SK-N-SH (cell line): ENCODE measurements around the gene MRPS7. TPM values are rescaled to one million over a fixed set of nuclear protein-coding genes. Genes with fewer than 3 reads are reported as not detected.

Experiments used
- CTCF ChIA-PET: fragments of 300-600, 350-600 bp; formaldehyde crosslinking; extraction: SDS; loops from one replicate; lab custom pipeline; 2021; lab: Yijun Ruan, JAX
- POLR2A ChIA-PET: fragments of 350-600 bp; sonication (Branson Sonifier 250); formaldehyde crosslinking; extraction: SDS; loops from one replicate; lab custom pipeline; 2020; ENCODE audit warnings: antibody characterized with exemption, inconsistent platforms; lab: Yijun Ruan, JAX
- DNase-seq: peaks from one replicate; pipeline ENCODE4 v3.0.0; 2012
- H2AFZ ChIP-seq: fragments of 200-600 bp; sonication (generic); 2 replicates; pipeline ENCODE4 v1.8.1; 2016; ENCODE audit warnings: antibody characterized with exemption, mild to moderate bottlenecking, low read depth
- H3F3A ChIP-seq: fragments of 200-600 bp; sonication (generic); replicated peaks from 2 replicates; pipeline ENCODE3; 2016; ENCODE audit warnings: antibody characterized with exemption, mild to moderate bottlenecking; ENCODE audit not compliant: insufficient read depth
- H3K27ac ChIP-seq, 2 experiments: fragments of 200-500 bp in 1 of 2; fragments of 200-600 bp in 1 of 2; sonication (Bioruptor generic) in 1 of 2; sonication (generic), shearing (Covaris generic) in 1 of 2; 2 replicates each; pipeline versions ENCODE4 v1.5.1 to v1.6.1; 2014 to 2016; ENCODE audit warnings: low read depth in 2 of 2, inconsistent platforms in 1 of 2, low read length in 1 of 2, mild to moderate bottlenecking in 1 of 2, mixed read lengths in 1 of 2
- H3K27me3 ChIP-seq: fragments of 200-600 bp; sonication (generic), shearing (Covaris generic); 2 replicates; pipeline ENCODE4 v1.6.1; 2016; ENCODE audit warnings: mixed run types; ENCODE audit not compliant: insufficient read depth
- H3K36me3 ChIP-seq, 2 experiments: fragments of 200-500 bp in 1 of 2; fragments of 200-600 bp in 1 of 2; sonication (Bioruptor generic) in 1 of 2; sonication (generic) in 1 of 2; replicated peaks in 1 of 2; 2 replicates each; pipeline versions ENCODE3 to v1.5.1; 2014 to 2016; ENCODE audit warnings: low read length in 1 of 2, mild to moderate bottlenecking in 1 of 2; ENCODE audit not compliant: insufficient read depth in 2 of 2, control insufficient read depth in 1 of 2
- H3K4me1 ChIP-seq, 2 experiments: fragments of 200-500 bp in 1 of 2; fragments of 200-600 bp in 1 of 2; sonication (Bioruptor generic) in 1 of 2; sonication (generic), shearing (Covaris generic) in 1 of 2; 2 replicates each; pipeline versions ENCODE4 v1.5.1 to v1.6.1; 2014 to 2016; ENCODE audit warnings: low read depth in 1 of 2, low read length in 1 of 2, mixed run types in 1 of 2; ENCODE audit not compliant: insufficient read depth in 2 of 2, control insufficient read depth in 1 of 2
- H3K4me2 ChIP-seq: fragments of 200-600 bp; sonication (generic), shearing (Covaris generic); 2 replicates; pipeline ENCODE4 v1.6.1; 2017; ENCODE audit warnings: mixed run types
- H3K4me3 ChIP-seq, 2 experiments: fragments of 200-500 bp in 1 of 2; fragments of 200-600 bp in 1 of 2; sonication (Bioruptor generic) in 1 of 2; sonication (generic), shearing (Covaris generic) in 1 of 2; 2 replicates each; pipeline versions ENCODE4 v1.5.1 to v1.8.1; 2014 to 2016; ENCODE audit warnings: low read depth in 2 of 2, inconsistent platforms in 1 of 2, low read length in 1 of 2, mild to moderate bottlenecking in 1 of 2, mixed read lengths in 1 of 2, moderate library complexity in 1 of 2
- H3K79me2 ChIP-seq: fragments of 200-600 bp; sonication (generic); 2 replicates; pipeline ENCODE4 v1.8.1; 2017; ENCODE audit warnings: mild to moderate bottlenecking; ENCODE audit not compliant: insufficient read depth
- H3K9ac ChIP-seq: fragments of 200-600 bp; sonication (generic); 2 replicates; pipeline ENCODE4 v1.6.1; 2017; ENCODE audit warnings: mixed run types
- H3K9me2 ChIP-seq: fragments of 200-600 bp; sonication (generic); 2 replicates; pipeline ENCODE4 v1.6.1; 2017; ENCODE audit warnings: mixed run types
- H3K9me3 ChIP-seq: fragments of 200-600 bp; sonication (generic); 2 replicates; pipeline ENCODE4 v1.6.1; 2017; ENCODE audit warnings: mixed run types, mild to moderate bottlenecking, moderate library complexity
- H4K20me1 ChIP-seq: fragments of 200-600 bp; sonication (generic); 2 replicates; pipeline ENCODE4 v1.6.1; 2017; ENCODE audit warnings: mild to moderate bottlenecking, mixed run types; ENCODE audit not compliant: insufficient read depth
- CHD2 ChIP-seq: fragments of 150-350 bp; IDR thresholded peaks from 2 replicates; pipeline ENCODE4 v1.6.1; 2018; ENCODE audit warnings: low read length; ENCODE audit not compliant: partially characterized antibody
- ELF1 ChIP-seq: IDR thresholded peaks from 2 replicates; pipeline ENCODE4 v1.4.0; 2012
- EP300 ChIP-seq, 2 experiments: IDR thresholded peaks; 2 replicates each; pipeline versions ENCODE4 v1.4.0 to v1.6.1; 2012; ENCODE audit warnings: borderline replicate concordance in 1 of 2, low read depth in 1 of 2, low read length in 1 of 2
- FOSL2 ChIP-seq: IDR thresholded peaks from 2 replicates; pipeline ENCODE4 v1.4.0; 2012; ENCODE audit warnings: low read depth, mild to moderate bottlenecking, moderate library complexity, borderline replicate concordance
- MEF2A ChIP-seq: IDR thresholded peaks from 2 replicates; pipeline ENCODE4 v1.4.0; 2012; ENCODE audit warnings: low read depth, borderline replicate concordance
- MXI1 ChIP-seq: IDR thresholded peaks from 2 replicates; pipeline ENCODE4 v1.6.1; 2012; ENCODE audit warnings: mild to moderate bottlenecking, low read depth, low read length, improper control_type of control experiment
- POLR2AphosphoS5 ChIP-seq: IDR thresholded peaks from 2 replicates; pipeline ENCODE4 v1.6.1; 2012; ENCODE audit warnings: low read depth, low read length
- RAD21 ChIP-seq: IDR thresholded peaks from 2 replicates; pipeline ENCODE4 v1.6.1; 2012; ENCODE audit warnings: mild to moderate bottlenecking, low read length
- SMC3 ChIP-seq: IDR thresholded peaks from 2 replicates; pipeline ENCODE4 v1.6.1; 2012; ENCODE audit warnings: low read depth, low read length, improper control_type of control experiment
- TAF1 ChIP-seq: IDR thresholded peaks from 2 replicates; pipeline ENCODE4 v1.6.1; 2012; ENCODE audit warnings: low read depth, mild to moderate bottlenecking, low read length, moderate library complexity, borderline replicate concordance
- WGBS: methylation state at CpG from one replicate; pipeline ENCODE4 v1.1.6; 2017; ENCODE audit warnings: low lambda C conversion rate; 5-methylcytosine and 5-hydroxymethylcytosine counted together
- polyA plus RNA-seq, 3 experiments: library from polyadenylated mRNA; depleted of rRNA; stranded (reverse); fragments of >200 nt; gene quantifications; 2 replicates each; pipeline ENCODE4 v1.2.3, GENCODE V29; 2012
- TF ChIP-seq, protein P1 (sequence below): fragments of 200-600 bp; sonication (generic); IDR thresholded peaks from 2 replicates; pipeline ENCODE4 v1.6.1; 2017; ENCODE audit warnings: antibody characterized with exemption, mild to moderate bottlenecking, moderate library complexity
- TF ChIP-seq, protein P2 (sequence below): IDR thresholded peaks from 2 replicates; pipeline ENCODE4 v1.4.0; 2012; ENCODE audit warnings: low read depth, borderline replicate concordance
- TF ChIP-seq, protein P3 (sequence below): IDR thresholded peaks from 2 replicates; pipeline ENCODE4 v1.6.1; 2012; ENCODE audit warnings: mild to moderate bottlenecking, low read depth, low read length, moderate library complexity
- TF ChIP-seq, protein P4 (sequence below): IDR thresholded peaks from 2 replicates; pipeline ENCODE4; 2012

The MRPS7 gene
- polyA plus RNA-seq, 1 of the 3 experiments (the other 2 are of a cell fraction), result 82.8 TPM

DNA sequence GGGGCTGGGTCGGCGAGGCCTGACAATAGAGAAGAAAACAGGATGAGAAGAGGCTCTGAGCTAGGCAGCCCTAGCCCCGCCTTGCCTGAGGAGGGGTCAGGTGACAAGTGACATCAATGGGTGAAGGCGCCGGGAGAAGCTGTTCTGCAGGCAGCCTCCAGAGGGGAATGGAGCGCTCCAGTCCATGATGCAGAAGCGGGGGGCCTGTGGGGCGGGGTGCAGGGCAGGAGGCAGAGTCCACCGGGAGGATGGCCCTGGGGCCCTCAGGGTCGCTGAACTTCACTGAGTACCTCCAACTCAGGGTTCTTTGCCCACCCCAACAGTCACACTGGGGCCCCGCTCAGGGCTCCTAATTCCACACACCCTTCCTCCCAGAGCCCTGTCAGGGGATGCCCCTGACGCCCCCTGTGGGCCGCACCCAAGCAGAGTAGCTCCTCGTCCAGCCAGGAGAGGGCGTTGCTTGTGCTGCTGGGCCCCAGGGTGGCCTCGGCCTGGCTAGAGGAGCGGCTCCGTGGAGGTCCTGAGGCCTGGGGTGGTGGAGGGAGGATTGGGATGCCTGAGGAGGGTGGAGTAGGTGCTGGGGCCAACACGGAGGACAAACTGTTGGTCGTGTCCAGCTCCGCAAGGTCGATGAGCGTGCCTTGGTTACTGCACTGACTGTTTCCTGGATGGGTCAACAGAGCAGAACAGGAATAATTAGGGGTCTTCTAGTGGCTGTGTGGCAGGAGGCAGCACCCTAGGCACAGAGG is 21.1 kb upstream of the MRPS7 start:
- Histone ChIP-seq H2AFZ (no peak overlapping the region), H3K79me2 (no peaks in the 10 kb centered on the region), H3K9ac (no peak overlapping the region), H3K27me3 (no peaks in the 10 kb centered on the region), H3K9me2 (no peaks in the 10 kb centered on the region), H3K27ac (no peak overlapping the region), H4K20me1 (peaks cover 3% of the 10 kb centered on the region; the same call in 1 of the 2 replicates), H3K36me3 (peaks cover 45 to 95% of the 10 kb centered on the region in 2 experiments), H3K4me3 (no peak overlapping the region; a peak in 1 of 4 replicates), H3F3A (peaks cover 25% of the 10 kb centered on the region), H3K4me2 (no peak overlapping the region), H3K9me3 (no peaks in the 10 kb centered on the region), H3K4me1 (no peaks in the 10 kb centered on the region; a peak in 1 of 4 replicates)
- DNase-seq, result peak; percentile 83
- WGBS, result 82% methylated on average over 20 of the region's 23 CpGs
- ChIA-PET CTCF (interaction anchor here (0.5 to 11.7 kb wide), 27 partner anchors 10 to 189 kb away, joined by 3 to 136 read pairs (median 4); partner anchors contain the start of genes GGA3, MIF4GD, MRPS7 and NUP85), POLR2A (interaction anchor here (1.1 kb wide), 1 partner anchor 20 kb away, joined by 3 read pairs; no protein-coding TSS in a partner anchor)
- TF ChIP-seq SMC3 (peak; percentile 45), RAD21 (peak; percentile 45), MEF2A (no peak), FOSL2 (no peak), EP300 (IDR thresholded peaks at IDR 0.05; ENCODE audit: borderline replicate concordance in 1 of 2, low read depth in 1 of 2, low read length in 1 of 2) (no peak), ELF1 (no peak), POLR2AphosphoS5 (peak; percentile 39; the same call in 1 of the 2 replicates), CHD2 (no peak)
- TF ChIP-seq, protein P1, sequence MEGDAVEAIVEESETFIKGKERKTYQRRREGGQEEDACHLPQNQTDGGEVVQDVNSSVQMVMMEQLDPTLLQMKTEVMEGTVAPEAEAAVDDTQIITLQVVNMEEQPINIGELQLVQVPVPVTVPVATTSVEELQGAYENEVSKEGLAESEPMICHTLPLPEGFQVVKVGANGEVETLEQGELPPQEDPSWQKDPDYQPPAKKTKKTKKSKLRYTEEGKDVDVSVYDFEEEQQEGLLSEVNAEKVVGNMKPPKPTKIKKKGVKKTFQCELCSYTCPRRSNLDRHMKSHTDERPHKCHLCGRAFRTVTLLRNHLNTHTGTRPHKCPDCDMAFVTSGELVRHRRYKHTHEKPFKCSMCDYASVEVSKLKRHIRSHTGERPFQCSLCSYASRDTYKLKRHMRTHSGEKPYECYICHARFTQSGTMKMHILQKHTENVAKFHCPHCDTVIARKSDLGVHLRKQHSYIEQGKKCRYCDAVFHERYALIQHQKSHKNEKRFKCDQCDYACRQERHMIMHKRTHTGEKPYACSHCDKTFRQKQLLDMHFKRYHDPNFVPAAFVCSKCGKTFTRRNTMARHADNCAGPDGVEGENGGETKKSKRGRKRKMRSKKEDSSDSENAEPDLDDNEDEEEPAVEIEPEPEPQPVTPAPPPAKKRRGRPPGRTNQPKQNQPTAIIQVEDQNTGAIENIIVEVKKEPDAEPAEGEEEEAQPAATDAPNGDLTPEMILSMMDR, result peak; percentile 76
- TF ChIP-seq, protein P2, sequence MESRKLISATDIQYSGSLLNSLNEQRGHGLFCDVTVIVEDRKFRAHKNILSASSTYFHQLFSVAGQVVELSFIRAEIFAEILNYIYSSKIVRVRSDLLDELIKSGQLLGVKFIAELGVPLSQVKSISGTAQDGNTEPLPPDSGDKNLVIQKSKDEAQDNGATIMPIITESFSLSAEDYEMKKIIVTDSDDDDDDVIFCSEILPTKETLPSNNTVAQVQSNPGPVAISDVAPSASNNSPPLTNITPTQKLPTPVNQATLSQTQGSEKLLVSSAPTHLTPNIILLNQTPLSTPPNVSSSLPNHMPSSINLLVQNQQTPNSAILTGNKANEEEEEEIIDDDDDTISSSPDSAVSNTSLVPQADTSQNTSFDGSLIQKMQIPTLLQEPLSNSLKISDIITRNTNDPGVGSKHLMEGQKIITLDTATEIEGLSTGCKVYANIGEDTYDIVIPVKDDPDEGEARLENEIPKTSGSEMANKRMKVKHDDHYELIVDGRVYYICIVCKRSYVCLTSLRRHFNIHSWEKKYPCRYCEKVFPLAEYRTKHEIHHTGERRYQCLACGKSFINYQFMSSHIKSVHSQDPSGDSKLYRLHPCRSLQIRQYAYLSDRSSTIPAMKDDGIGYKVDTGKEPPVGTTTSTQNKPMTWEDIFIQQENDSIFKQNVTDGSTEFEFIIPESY, result no peak

DNA sequence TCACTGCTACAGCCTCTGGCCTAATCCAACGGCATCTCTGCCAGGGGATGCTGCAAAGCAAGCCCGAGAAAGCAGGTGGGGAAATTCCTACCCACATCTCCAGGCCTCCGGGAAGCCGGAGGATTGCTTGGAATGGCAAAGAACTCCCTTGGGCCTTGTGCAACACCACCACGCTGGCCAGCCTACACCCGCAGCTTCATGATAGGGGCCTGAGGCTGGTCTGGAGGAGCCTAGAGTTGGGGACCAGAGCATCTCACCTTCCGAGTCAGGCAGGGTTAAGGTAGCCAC is 20.6 kb upstream of the MRPS7 start:
- no peaks in the 10 kb centered on the region for H3K27me3 ChIP-seq
- H3F3A ChIP-seq, result peaks cover 19% of the 10 kb centered on the region
- peaks cover 45 to 97% of the 10 kb centered on the region in 2 experiments for H3K36me3 ChIP-seq
- no peaks in the 10 kb centered on the region for H3K9me3 ChIP-seq
- no peak overlapping the region for H3K9ac ChIP-seq
- H3K4me2 ChIP-seq, result no peak overlapping the region
- POLR2A ChIA-PET, result interaction anchor here (1.2 kb wide), 1 partner anchor 20 kb away, joined by 5 read pairs; the partner anchor contains the start of genes GGA3 and MRPS7
- no peak overlapping the region for H3K27ac ChIP-seq
- no peak overlapping the region for H2AFZ ChIP-seq
- WGBS, result 96% methylated on average over 4 of the region's 7 CpGs
- no peaks in the 10 kb centered on the region for H3K79me2 ChIP-seq
- H3K4me3 ChIP-seq, result no peak overlapping the region
- CTCF ChIA-PET, result interaction anchor here (0.9 to 11.7 kb wide), 14 partner anchors 10 to 189 kb away, joined by 3 to 136 read pairs (median 22); partner anchors contain the start of genes GGA3, MIF4GD, MRPS7 and NUP85
- no peak for DNase-seq
- no peaks in the 10 kb centered on the region; a peak in 1 of 4 replicates for H3K4me1 ChIP-seq
- H3K9me2 ChIP-seq, result no peaks in the 10 kb centered on the region
- peaks cover 3% of the 10 kb centered on the region; the same call in 1 of the 2 replicates for H4K20me1 ChIP-seq
- TF ChIP-seq, protein P3, sequence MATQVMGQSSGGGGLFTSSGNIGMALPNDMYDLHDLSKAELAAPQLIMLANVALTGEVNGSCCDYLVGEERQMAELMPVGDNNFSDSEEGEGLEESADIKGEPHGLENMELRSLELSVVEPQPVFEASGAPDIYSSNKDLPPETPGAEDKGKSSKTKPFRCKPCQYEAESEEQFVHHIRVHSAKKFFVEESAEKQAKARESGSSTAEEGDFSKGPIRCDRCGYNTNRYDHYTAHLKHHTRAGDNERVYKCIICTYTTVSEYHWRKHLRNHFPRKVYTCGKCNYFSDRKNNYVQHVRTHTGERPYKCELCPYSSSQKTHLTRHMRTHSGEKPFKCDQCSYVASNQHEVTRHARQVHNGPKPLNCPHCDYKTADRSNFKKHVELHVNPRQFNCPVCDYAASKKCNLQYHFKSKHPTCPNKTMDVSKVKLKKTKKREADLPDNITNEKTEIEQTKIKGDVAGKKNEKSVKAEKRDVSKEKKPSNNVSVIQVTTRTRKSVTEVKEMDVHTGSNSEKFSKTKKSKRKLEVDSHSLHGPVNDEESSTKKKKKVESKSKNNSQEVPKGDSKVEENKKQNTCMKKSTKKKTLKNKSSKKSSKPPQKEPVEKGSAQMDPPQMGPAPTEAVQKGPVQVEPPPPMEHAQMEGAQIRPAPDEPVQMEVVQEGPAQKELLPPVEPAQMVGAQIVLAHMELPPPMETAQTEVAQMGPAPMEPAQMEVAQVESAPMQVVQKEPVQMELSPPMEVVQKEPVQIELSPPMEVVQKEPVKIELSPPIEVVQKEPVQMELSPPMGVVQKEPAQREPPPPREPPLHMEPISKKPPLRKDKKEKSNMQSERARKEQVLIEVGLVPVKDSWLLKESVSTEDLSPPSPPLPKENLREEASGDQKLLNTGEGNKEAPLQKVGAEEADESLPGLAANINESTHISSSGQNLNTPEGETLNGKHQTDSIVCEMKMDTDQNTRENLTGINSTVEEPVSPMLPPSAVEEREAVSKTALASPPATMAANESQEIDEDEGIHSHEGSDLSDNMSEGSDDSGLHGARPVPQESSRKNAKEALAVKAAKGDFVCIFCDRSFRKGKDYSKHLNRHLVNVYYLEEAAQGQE, result no peak
- TF ChIP-seq MXI1 (no peak), TAF1 (no peak)
- TF ChIP-seq, protein P2, result no peak
- TF ChIP-seq, protein P4, sequence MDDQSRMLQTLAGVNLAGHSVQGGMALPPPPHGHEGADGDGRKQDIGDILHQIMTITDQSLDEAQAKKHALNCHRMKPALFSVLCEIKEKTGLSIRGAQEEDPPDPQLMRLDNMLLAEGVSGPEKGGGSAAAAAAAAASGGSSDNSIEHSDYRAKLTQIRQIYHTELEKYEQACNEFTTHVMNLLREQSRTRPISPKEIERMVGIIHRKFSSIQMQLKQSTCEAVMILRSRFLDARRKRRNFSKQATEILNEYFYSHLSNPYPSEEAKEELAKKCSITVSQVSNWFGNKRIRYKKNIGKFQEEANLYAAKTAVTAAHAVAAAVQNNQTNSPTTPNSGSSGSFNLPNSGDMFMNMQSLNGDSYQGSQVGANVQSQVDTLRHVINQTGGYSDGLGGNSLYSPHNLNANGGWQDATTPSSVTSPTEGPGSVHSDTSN, result no peak
